ENCODE results near the gene INPP5A. TPM values are rescaled to one million over a fixed set of nuclear protein-coding genes. Genes with fewer than 3 reads are reported as not detected.

INPP5A gene
- total and polyA plus RNA-seq, 10 of the 15 experiments (the other 5 are each of a cell fraction or from before 2014, with no cell fraction given), result 0.52 to 15.0 (median 6.3) TPM

DNA sequence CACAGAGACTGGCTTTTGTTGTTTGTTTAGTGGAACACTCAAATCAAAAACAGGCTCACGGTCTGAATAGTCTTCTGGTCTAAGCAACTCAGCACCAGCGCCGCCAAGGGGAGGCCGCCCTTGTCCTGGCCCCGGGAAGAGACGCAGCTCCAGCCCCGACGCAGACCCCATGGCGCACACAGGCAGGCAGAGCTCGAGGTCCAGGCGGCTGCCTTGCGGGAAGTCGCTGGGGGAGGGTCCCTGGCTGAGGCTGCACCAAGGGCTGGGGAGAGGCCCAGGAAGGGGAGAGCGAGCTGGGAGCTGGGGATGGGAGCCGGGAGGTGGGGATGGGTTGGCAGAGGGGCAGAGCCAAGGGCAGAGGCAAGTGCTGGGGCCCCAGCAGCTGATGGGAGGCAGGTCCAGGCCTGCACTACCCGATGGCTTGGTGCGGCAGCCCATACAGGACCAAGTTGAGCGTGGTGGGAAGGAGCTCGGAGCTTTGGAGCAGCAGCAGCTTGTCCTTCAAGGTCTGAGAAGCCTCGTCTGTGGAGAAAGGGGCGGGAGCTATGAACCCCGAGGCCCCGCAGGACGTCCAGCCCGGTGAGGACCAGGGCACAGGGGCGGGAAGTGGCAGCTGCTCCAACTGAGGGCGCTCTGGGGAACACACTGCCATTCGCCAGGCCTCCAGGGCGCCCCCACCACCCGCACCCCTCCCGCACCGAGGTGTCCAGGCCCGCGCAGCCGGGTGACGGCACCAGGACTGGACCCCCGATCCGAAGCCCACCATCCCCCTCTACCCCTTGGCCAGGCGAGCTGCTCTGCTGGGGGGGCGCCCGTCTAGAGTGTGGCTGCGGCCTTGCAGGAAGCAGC, 271.0 kb downstream of the INPP5A start (continued):
- TF ChIP-seq, protein P1, sequence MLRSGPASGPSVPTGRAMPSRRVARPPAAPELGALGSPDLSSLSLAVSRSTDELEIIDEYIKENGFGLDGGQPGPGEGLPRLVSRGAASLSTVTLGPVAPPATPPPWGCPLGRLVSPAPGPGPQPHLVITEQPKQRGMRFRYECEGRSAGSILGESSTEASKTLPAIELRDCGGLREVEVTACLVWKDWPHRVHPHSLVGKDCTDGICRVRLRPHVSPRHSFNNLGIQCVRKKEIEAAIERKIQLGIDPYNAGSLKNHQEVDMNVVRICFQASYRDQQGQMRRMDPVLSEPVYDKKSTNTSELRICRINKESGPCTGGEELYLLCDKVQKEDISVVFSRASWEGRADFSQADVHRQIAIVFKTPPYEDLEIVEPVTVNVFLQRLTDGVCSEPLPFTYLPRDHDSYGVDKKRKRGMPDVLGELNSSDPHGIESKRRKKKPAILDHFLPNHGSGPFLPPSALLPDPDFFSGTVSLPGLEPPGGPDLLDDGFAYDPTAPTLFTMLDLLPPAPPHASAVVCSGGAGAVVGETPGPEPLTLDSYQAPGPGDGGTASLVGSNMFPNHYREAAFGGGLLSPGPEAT (IDR thresholded peaks at IDR 0.05; ENCODE audit: low read depth), result no peak
- no peak for TF ChIP-seq ZSCAN29 (IDR thresholded peaks at IDR 0.05)
- no peak for TF ChIP-seq NR2C1 (IDR thresholded peaks at IDR 0.05)
- TF ChIP-seq, protein P2, sequence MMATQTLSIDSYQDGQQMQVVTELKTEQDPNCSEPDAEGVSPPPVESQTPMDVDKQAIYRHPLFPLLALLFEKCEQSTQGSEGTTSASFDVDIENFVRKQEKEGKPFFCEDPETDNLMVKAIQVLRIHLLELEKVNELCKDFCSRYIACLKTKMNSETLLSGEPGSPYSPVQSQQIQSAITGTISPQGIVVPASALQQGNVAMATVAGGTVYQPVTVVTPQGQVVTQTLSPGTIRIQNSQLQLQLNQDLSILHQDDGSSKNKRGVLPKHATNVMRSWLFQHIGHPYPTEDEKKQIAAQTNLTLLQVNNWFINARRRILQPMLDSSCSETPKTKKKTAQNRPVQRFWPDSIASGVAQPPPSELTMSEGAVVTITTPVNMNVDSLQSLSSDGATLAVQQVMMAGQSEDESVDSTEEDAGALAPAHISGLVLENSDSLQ (IDR thresholded peaks at IDR 0.05), result no peak

DNA sequence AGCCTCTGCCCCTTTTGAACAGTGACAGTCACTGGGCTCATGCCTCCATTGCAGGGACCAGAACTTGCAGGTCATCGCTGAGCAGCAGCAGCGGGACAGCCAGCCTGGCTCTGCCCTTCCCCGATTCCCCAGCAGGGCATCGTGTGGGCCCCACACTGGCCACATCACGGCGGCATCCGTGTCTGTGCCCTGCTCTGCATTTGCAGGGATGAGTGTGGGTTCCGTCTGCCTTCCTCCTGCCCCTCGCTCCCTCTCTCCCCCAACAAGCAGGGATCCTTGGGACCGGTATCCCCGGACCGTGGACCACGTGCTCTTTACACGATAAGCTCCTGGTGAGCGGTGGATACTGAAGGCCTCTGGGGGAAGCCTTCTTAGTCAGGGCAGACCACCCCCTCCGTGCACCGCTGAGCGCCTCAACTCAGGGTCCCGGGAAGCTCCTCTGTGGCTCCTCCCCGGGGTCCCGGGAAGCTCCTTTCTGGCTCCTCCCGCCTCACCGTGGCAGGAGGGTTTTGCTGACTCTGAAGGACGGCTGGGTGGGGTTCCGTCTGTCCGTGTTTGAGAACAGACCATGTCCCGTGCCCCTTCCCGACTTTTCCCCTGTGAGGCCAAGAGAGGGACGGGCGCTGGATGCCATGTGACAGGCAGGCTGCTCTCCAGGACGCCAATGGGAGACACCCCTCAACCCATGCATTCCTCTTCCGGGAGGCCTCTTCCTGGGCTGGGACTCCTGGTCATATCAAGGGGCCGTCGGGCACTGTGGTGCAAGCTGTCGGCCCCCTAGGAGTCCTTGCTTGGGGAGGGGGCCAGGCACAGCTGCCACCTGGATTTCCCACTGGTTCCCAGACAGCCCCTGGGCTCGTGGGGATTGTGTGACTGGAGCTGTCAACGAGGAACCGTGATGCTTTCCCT, 271.9 kb downstream of the INPP5A start:
- ChIA-PET RAD21 (ENCODE audit: unreplicated experiment) (no interaction called here), SMC1A (ENCODE audit: uncharacterized antibody, unreplicated experiment) (no interaction called here), POLR2A (no interaction called here), CTCF (no interaction called here)
- H3K4me1 ChIP-seq (ENCODE audit: control insufficient read depth, insufficient read depth, low read length), result no peaks in the 10 kb centered on the region
- FAIRE-seq, result no peak
- ATAC-seq, result no peak
- no peak overlapping the region for H3K4me3 ChIP-seq
- WGBS (ENCODE audit: insufficient coverage, insufficient replicate concordance, low lambda C conversion rate, missing lambda C conversion rate), result 54% methylated on average over 38 of the region's 38 CpGs
- no TSS peak for BruUV-seq (replicated peaks)
- no peak overlapping the region for H3K27ac ChIP-seq (ENCODE audit: control insufficient read depth, insufficient read depth)
- H3K4me2 ChIP-seq (ENCODE audit: control insufficient read depth, insufficient read depth), result no peak overlapping the region
- H3K9me3 ChIP-seq (replicated peaks; ENCODE audit: control insufficient read depth, insufficient read depth, low read length), result no peaks in the 10 kb centered on the region; the same call in 2 of the 3 replicates
- in situ Hi-C loops (cut with MboI) (no loop called here), intact Hi-C loops (cut with micrococcal nuclease; ENCODE audit: unreplicated experiment) (no loop called here)
- H4K20me1 ChIP-seq (ENCODE audit: control insufficient read depth, insufficient read depth), result no peaks in the 10 kb centered on the region
- H3K79me2 ChIP-seq (ENCODE audit: control insufficient read depth, insufficient read depth, low read length), result no peaks in the 10 kb centered on the region
- no peak overlapping the region for H2AFZ ChIP-seq (ENCODE audit: control insufficient read depth, low read depth, low read length)
- no peaks in the 10 kb centered on the region for H3K27me3 ChIP-seq (replicated peaks in 1 of 2; ENCODE audit: control insufficient read depth in 2 of 2, insufficient read depth in 2 of 2, low read length in 1 of 2)
- DNase-seq (ENCODE audit: low read depth, low spot score), result no peak
- no peaks in the 10 kb centered on the region for H3K36me3 ChIP-seq (ENCODE audit: control insufficient read depth in 2 of 2, insufficient read depth in 2 of 2, low read length in 1 of 2)
- no peak overlapping the region for H3K9ac ChIP-seq (ENCODE audit: control insufficient read depth, insufficient read depth, low read length)
- TF ChIP-seq CREB1 (IDR thresholded peaks at IDR 0.05; ENCODE audit: low read depth), result no peak
- no peak for TF ChIP-seq CHD4 (IDR thresholded peaks at IDR 0.05)
- no peak for TF ChIP-seq EED (IDR thresholded peaks at IDR 0.05; ENCODE audit: low read depth)
- TF ChIP-seq ZBED1 (IDR thresholded peaks at IDR 0.05; ENCODE audit: borderline replicate concordance), result no peak
- no peak for TF ChIP-seq ZNF274 (IDR thresholded peaks at IDR 0.05; ENCODE audit: insufficient read depth, insufficient read length)
- TF ChIP-seq CREM (IDR thresholded peaks at IDR 0.05; ENCODE audit: low read depth), result no peak
- TF ChIP-seq NFYA (IDR thresholded peaks at IDR 0.05; ENCODE audit: borderline replicate concordance, low read depth, low read length), result no peak
- TF ChIP-seq RB1 (IDR thresholded peaks at IDR 0.05; ENCODE audit: borderline replicate concordance), result no peak
- TF ChIP-seq, protein P3, sequence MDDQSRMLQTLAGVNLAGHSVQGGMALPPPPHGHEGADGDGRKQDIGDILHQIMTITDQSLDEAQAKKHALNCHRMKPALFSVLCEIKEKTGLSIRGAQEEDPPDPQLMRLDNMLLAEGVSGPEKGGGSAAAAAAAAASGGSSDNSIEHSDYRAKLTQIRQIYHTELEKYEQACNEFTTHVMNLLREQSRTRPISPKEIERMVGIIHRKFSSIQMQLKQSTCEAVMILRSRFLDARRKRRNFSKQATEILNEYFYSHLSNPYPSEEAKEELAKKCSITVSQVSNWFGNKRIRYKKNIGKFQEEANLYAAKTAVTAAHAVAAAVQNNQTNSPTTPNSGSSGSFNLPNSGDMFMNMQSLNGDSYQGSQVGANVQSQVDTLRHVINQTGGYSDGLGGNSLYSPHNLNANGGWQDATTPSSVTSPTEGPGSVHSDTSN (IDR thresholded peaks at IDR 0.05; ENCODE audit: insufficient replicate concordance, low read depth, low read length), result no peak
- no peak for TF ChIP-seq PAX8 (IDR thresholded peaks at IDR 0.05)
- TF ChIP-seq, protein P4, sequence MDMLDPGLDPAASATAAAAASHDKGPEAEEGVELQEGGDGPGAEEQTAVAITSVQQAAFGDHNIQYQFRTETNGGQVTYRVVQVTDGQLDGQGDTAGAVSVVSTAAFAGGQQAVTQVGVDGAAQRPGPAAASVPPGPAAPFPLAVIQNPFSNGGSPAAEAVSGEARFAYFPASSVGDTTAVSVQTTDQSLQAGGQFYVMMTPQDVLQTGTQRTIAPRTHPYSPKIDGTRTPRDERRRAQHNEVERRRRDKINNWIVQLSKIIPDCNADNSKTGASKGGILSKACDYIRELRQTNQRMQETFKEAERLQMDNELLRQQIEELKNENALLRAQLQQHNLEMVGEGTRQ (IDR thresholded peaks at IDR 0.05; ENCODE audit: borderline replicate concordance, low read depth, low read length), result no peak
- TF ChIP-seq RFX5 (IDR thresholded peaks at IDR 0.05; ENCODE audit: low read depth, low read length), result no peak

Measured in GM12878 (cell line).